Endothelial cell of umbilical vein (primary cell): ENCODE measurements around the gene AKNAD1. TPM values are rescaled to one million over a fixed set of nuclear protein-coding genes. Genes with fewer than 3 reads are reported as not detected.
A peak's percentile ranks its signal among the peaks of the same experiment; 100 is the strongest.

Experiments used
- BruUV-seq: library from RNA; stranded (reverse); fragments of 400-500 nt; replicated peaks from 2 replicates; lab custom pipeline; 2021; lab: Mats Ljungman, UMichigan
- CTCF ChIA-PET: fragments of 300-600, 350-600 bp; sonication (Branson Sonifier 250); formaldehyde crosslinking; loops from one replicate; lab custom pipeline; 2021; ENCODE audit warnings: antibody characterized with exemption, inconsistent platforms; lab: Charles Lee
- POLR2A ChIA-PET: fragments of 300-600, 350-600 bp; sonication (Branson Sonifier 250); formaldehyde crosslinking; loops from one replicate; lab custom pipeline; 2021; ENCODE audit warnings: antibody characterized with exemption, inconsistent platforms; lab: Charles Lee
- DNase-seq: peaks from one replicate; pipeline ENCODE4 v3.0.0-alpha.2; 2011; ENCODE audit warnings: low read depth, low spot score
- FAIRE-seq: peaks from 2 replicates; lab custom pipeline; 2011; peaks lifted over from hg19 to GRCh38; lab: Jason Lieb, UNC
- H2AFZ ChIP-seq: 2 replicates; pipeline ENCODE4 v1.6.0; 2012; ENCODE audit warnings: low read depth, low read length, control low read depth, inconsistent platforms
- H3K27ac ChIP-seq: 2 replicates; pipeline ENCODE4 v1.5.1; 2011; ENCODE audit warnings: low read depth, mild to moderate bottlenecking, control low read depth, low read length, moderate library complexity; ENCODE audit not compliant: insufficient read depth
- H3K27me3 ChIP-seq, 2 experiments: 2 replicates each; pipeline versions ENCODE4 v1.6.0 to v1.6.1; 2011; ENCODE audit warnings: low read length in 2 of 2, mixed read lengths in 1 of 2; ENCODE audit not compliant: control insufficient read depth in 2 of 2, insufficient read depth in 2 of 2
- H3K36me3 ChIP-seq, 2 experiments: 2 replicates in 1 of 2; 3 replicates in 1 of 2; pipeline ENCODE4 v1.5.1; 2011; ENCODE audit warnings: low read length in 2 of 2, mild to moderate bottlenecking in 1 of 2, moderate library complexity in 1 of 2; ENCODE audit not compliant: control insufficient read depth in 2 of 2, insufficient read depth in 2 of 2; ENCODE audit errors: extremely low read depth in 1 of 2
- H3K4me1 ChIP-seq: 3 replicates; pipeline ENCODE4 v1.5.1; 2011; ENCODE audit warnings: mild to moderate bottlenecking, low read length; ENCODE audit not compliant: control insufficient read depth, insufficient read depth; ENCODE audit errors: extremely low read depth
- H3K4me2 ChIP-seq: 2 replicates; pipeline ENCODE4 v1.6.1; 2011; ENCODE audit warnings: low read length, control low read depth, mixed read lengths; ENCODE audit not compliant: insufficient read depth
- H3K4me3 ChIP-seq, 3 experiments: fragments of 200-600 bp in 1 of 3; sonication (generic), shearing (Covaris generic) in 1 of 3; replicated peaks in 1 of 3; 2 replicates each; pipeline ENCODE4 v1.5.1; 2011 to 2016; ENCODE audit warnings: control low read depth in 3 of 3, low read length in 3 of 3, mild to moderate bottlenecking in 2 of 3, inconsistent platforms in 1 of 3, low read depth in 1 of 3, moderate library complexity in 1 of 3; ENCODE audit not compliant: insufficient read depth in 1 of 3
- H3K79me2 ChIP-seq: 2 replicates; pipeline ENCODE4 v1.6.0; 2012; ENCODE audit warnings: low read length, inconsistent platforms; ENCODE audit not compliant: control insufficient read depth, insufficient read depth
- H3K9ac ChIP-seq: replicated peaks from 2 replicates; pipeline ENCODE3; 2011; ENCODE audit warnings: low read length, control low read depth; ENCODE audit not compliant: insufficient read depth; ENCODE audit errors: extremely low read depth
- H3K9me1 ChIP-seq: replicated peaks from 3 replicates; pipeline ENCODE4 v1.6.0; 2011; ENCODE audit warnings: mild to moderate bottlenecking, low read length; ENCODE audit not compliant: control insufficient read depth, insufficient read depth; ENCODE audit errors: extremely low read depth
- H3K9me3 ChIP-seq: replicated peaks from 2 replicates; pipeline ENCODE4 v1.5.1; 2012; ENCODE audit warnings: low read length, inconsistent platforms; ENCODE audit not compliant: control insufficient read depth, insufficient read depth
- H4K20me1 ChIP-seq: replicated peaks from 2 replicates; pipeline ENCODE3; 2011; ENCODE audit warnings: mild to moderate bottlenecking, low read length; ENCODE audit not compliant: control insufficient read depth, insufficient read depth; ENCODE audit errors: extremely low read depth
- EZH2 ChIP-seq: IDR thresholded peaks from 2 replicates; pipeline ENCODE4 v1.6.1; 2012; ENCODE audit warnings: borderline replicate concordance, low read depth, mild to moderate bottlenecking, moderate library complexity, low read length, inconsistent platforms; ENCODE audit not compliant: severe bottlenecking
- FOS ChIP-seq: IDR thresholded peaks from 2 replicates; pipeline ENCODE4 v1.6.1; 2011; ENCODE audit warnings: mild to moderate bottlenecking, low read length, moderate library complexity, borderline replicate concordance; ENCODE audit not compliant: insufficient read depth
- GATA2 ChIP-seq: IDR thresholded peaks from 2 replicates; pipeline ENCODE4 v1.7.0; 2011; ENCODE audit warnings: low read depth, mild to moderate bottlenecking, moderate library complexity, mixed read lengths, low read length; ENCODE audit not compliant: insufficient read length, insufficient read depth
- JUN ChIP-seq: IDR thresholded peaks from 2 replicates; pipeline ENCODE4 v1.6.1; 2011; ENCODE audit warnings: borderline replicate concordance, low read depth; ENCODE audit not compliant: insufficient read length, insufficient read depth
- MYC ChIP-seq: IDR thresholded peaks from one replicate; pipeline ENCODE4 v1.6.1; 2011; ENCODE audit warnings: mild to moderate bottlenecking, low read depth, low read length
- POLR2A ChIP-seq: IDR thresholded peaks from 2 replicates; pipeline ENCODE4 v1.6.1; 2012; ENCODE audit warnings: low read depth, mild to moderate bottlenecking, control low read depth, low read length
- POLR2AphosphoS5 ChIP-seq: IDR thresholded peaks from 2 replicates; pipeline ENCODE4 v1.6.1; 2012; ENCODE audit warnings: low read depth, mild to moderate bottlenecking, control low read depth, low read length, moderate library complexity; ENCODE audit not compliant: insufficient read depth
- dilution Hi-C: fragments of 300-500 bp; cut with MboI; formaldehyde crosslinking; loops from one replicate; pipeline ENCODE4 v1.15.0; 2019; ENCODE audit warnings: low sequenced_read_pairs; ENCODE audit not compliant: extremely low pct_ligation_motif_present
- intact Hi-C: fragments of 100-400 bp; cut with micrococcal nuclease; formaldehyde crosslinking; loops from one replicate; pipeline ENCODE4 v1.10.0; 2022
- polyA plus RNA-seq, 4 experiments: library from polyadenylated mRNA; depleted of rRNA in 3 of 4; stranded (reverse) in 3 of 4; unstranded in 1 of 4; fragments of >200 nt; gene quantifications; 2 replicates each; pipeline versions ENCODE4 v1.2.1 to v1.2.3, GENCODE V29; 2011 to 2012; ENCODE audit warnings: missing spikeins in 1 of 4
- total RNA-seq: library from RNA; stranded (reverse); gene quantifications from 2 replicates; pipeline ENCODE4 v1.2.3, GENCODE V29; 2021
- TF ChIP-seq, protein P1 (sequence below): IDR thresholded peaks from 2 replicates; pipeline ENCODE4 v1.6.1; 2011; ENCODE audit not compliant: insufficient read depth, insufficient read length
- TF ChIP-seq, protein P2 (sequence below), 2 donors: IDR thresholded peaks; 1 replicate in 1 of 2; 2 replicates in 1 of 2; pipeline ENCODE4 v1.5.1; 2011; ENCODE audit warnings: low read length in 2 of 2, mild to moderate bottlenecking in 2 of 2, moderate library complexity in 2 of 2, control low read depth in 1 of 2, inconsistent platforms in 1 of 2, low read depth in 1 of 2; ENCODE audit not compliant: insufficient read depth in 1 of 2; ENCODE audit errors: extremely low read depth in 1 of 2

Gene AKNAD1
- total and polyA plus RNA-seq, 2 donors (not counting 3 experiments of a cell fraction or from before 2014, with no cell fraction given), result not detected

DNA sequence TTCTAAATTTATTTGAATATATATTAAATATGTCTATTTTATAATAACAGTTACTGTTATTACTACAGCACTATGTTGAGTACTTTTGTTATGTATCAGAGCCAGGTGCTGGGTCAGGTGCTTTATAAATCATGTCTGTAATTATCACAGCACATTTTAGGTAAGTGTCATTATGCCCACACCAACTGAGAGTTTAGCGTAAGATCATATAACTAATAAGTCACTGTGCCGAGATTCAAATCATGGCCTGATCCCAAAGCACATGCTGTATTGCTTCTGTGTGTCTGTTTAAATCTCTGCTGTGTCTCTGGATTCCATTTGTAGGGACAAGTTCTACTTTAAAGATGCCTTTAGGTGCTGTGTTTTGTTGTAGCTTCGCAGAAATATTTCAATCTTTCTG, 21.8 kb upstream of the AKNAD1 start:
- Histone ChIP-seq H3K4me3 (no peak overlapping the region), H3K36me3 (no peaks in the 10 kb centered on the region), H3K27me3 (no peaks in the 10 kb centered on the region), H3K9me3 (no peaks in the 10 kb centered on the region), H3K9ac (no peak overlapping the region), H3K79me2 (peaks cover 49% of the 10 kb centered on the region), H3K27ac (no peak overlapping the region), H3K4me2 (peak overlapping the region; percentile 28), H2AFZ (no peak overlapping the region), H3K9me1 (no peaks in the 10 kb centered on the region), H3K4me1 (peaks cover 11% of the 10 kb centered on the region), H4K20me1 (peaks cover 5% of the 10 kb centered on the region)
- CTCF ChIA-PET, result interaction anchor here (1.0 kb wide), 1 partner anchor 11 kb away, joined by 4 read pairs; no protein-coding TSS in a partner anchor
- no TSS peak for BruUV-seq
- dilution Hi-C loops (no loop called here), intact Hi-C loops (loop anchor here (5.0 kb wide), 1 partner anchor 186 kb away; the partner anchor contains the start of gene PRPF38B)
- TF ChIP-seq EZH2, result no peak
- no peak for TF ChIP-seq GATA2
- TF ChIP-seq POLR2A, result no peak
- TF ChIP-seq MYC, result no peak
- TF ChIP-seq JUN, result no peak
- TF ChIP-seq, protein P1, sequence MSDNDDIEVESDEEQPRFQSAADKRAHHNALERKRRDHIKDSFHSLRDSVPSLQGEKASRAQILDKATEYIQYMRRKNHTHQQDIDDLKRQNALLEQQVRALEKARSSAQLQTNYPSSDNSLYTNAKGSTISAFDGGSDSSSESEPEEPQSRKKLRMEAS, result no peak
- TF ChIP-seq POLR2AphosphoS5, result no peak
- TF ChIP-seq FOS, result no peak
- TF ChIP-seq, protein P2, sequence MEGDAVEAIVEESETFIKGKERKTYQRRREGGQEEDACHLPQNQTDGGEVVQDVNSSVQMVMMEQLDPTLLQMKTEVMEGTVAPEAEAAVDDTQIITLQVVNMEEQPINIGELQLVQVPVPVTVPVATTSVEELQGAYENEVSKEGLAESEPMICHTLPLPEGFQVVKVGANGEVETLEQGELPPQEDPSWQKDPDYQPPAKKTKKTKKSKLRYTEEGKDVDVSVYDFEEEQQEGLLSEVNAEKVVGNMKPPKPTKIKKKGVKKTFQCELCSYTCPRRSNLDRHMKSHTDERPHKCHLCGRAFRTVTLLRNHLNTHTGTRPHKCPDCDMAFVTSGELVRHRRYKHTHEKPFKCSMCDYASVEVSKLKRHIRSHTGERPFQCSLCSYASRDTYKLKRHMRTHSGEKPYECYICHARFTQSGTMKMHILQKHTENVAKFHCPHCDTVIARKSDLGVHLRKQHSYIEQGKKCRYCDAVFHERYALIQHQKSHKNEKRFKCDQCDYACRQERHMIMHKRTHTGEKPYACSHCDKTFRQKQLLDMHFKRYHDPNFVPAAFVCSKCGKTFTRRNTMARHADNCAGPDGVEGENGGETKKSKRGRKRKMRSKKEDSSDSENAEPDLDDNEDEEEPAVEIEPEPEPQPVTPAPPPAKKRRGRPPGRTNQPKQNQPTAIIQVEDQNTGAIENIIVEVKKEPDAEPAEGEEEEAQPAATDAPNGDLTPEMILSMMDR (IDR thresholded peaks at IDR 0.05; ENCODE audit: extremely low read depth in 1 of 2, insufficient read depth in 1 of 2, low read depth in 1 of 2, low read length in 2 of 2), result no peak
- no peak for DNase-seq
- POLR2A ChIA-PET, result no interaction called here
- no peak for FAIRE-seq
